EH (cell line): ENCODE data around the gene CHCHD6.
A peak's percentile ranks its signal among the peaks of the same experiment; 100 is the strongest.

Experiments used
- DNase-seq: peaks from one replicate; pipeline ENCODE4 v3.0.0-alpha.2; 2015; ENCODE audit warnings: low read depth

CHCHD6 gene, protein sequence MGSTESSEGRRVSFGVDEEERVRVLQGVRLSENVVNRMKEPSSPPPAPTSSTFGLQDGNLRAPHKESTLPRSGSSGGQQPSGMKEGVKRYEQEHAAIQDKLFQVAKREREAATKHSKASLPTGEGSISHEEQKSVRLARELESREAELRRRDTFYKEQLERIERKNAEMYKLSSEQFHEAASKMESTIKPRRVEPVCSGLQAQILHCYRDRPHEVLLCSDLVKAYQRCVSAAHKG

GRCh38 chr3:126703512-126704493 is at the start of gene CHCHD6:
TSS of gene CHCHD6 (plus strand) at chr3:126704240. CDS start at chr3:126704313, 73 bp downstream.
- DNase-seq = peak; percentile 91

- peak; percentile 75 for DNase-seq
Measured at GRCh38 chr3:126654571-126655383, 49.3 kb upstream of the CHCHD6 start, which contains the start of gene TXNRD3. TSS of gene TXNRD3 (minus strand) at chr3:126655124.

DNA sequence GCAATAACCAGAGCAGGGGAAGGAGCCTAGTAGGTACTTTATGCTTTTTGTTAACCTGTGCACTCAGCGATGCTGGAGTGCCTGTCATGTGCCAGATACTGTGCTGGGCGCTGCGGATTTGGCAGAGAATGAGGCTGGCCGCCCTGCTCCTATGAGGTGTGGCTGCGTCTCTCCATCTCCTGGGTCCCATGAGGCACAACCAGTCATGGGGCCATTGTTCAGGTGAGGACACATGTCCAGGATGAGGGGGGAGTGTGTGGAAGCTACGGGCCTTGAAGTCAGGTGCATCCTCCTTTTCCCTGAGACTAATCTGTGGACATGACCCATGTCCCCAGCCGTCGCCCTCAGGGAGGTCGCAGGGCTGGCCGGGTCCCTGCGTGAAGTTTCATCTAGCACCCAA is 48.2 kb upstream of the CHCHD6 start:
- DNase-seq = no peak

- DNase-seq = no peak
Measured at GRCh38 chr3:126656371-126657134, 47.5 kb upstream of the CHCHD6 start.

- DNase-seq = no peak
Measured at GRCh38 chr3:126657901-126658300, 46.1 kb upstream of the CHCHD6 start.

DNA sequence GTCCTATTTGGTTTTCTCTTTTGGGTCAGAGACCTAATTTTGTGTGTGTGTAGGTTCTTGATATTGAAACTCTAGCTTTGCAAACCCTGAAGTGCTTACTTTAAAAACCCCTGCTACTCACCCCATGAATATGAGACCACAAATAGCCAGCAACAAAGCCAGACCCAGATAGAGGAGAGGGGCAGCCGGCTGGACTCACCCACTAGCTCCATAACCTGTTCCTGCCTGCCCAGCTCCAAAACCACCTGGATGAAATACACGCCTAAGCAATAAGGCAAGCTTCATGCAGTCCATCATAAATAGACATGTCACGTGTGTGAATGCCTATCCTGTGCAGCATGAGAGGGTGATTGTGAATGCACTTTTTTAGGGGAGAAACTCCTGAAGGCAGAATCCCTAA is 45.5 kb upstream of the CHCHD6 start:
- DNase-seq = no peak

- DNase-seq = peak; percentile 11
Measured at GRCh38 chr3:126659915-126660886, 43.8 kb upstream of the CHCHD6 start.

DNA sequence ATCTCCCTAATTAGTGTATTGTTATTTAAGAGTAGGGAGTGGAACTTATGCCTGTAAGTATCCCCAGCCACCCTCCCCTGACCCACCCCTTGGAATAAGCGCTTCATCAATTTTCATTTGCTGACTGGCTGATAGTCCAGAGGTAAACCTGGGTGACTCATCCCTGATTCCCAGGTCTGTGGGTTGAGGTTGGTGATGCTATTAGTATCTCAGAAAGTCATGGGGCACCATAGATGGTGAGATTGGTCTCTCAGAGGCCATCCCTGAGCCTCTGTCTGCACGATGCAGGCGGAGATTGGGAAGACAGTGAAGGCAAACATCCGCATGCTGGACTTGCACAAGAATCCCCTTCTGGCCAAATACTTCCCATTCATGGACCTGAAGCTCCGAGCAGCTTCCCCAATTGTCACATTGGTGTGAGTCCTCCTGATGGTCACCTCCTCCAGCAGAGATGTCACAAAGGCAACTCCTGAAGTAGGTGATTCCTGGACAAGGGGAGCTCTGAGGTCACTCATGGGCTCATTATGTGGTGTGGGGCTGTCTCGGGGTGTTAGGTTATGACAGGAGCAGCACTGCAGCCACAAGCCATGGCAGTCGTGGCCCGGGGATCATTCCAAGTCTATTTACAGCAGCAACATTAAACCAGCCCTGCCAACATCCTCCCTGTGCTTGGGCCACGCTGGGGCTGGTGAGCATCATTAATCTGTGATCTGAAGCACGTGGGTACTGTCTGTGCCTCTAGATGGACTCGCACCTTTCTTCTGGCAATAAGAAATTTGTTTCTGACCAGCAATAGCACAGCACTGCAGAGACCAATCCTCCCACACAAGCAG is 42.3 kb upstream of the CHCHD6 start:
- DNase-seq = no peak

DNA sequence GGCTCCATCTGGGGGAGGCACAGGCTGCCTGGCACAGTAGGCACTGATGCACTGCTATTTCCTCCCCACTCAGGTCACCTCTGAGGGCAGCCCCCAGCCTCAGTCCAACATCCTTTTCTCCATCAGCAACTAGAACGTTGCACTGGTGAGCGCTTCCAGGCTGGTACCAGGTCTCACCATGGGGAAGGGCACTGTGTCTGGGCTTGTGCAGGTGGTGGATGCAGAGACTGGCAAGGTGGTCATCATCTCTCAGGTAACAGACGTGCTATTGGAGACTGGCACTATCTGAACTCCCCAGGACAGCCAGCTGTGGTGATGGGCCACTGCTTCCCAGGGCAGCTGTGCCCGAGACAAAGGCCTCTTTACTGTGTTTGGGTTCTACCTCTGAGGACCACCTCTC is 40.8 kb upstream of the CHCHD6 start:
- DNase-seq = no peak

DNA sequence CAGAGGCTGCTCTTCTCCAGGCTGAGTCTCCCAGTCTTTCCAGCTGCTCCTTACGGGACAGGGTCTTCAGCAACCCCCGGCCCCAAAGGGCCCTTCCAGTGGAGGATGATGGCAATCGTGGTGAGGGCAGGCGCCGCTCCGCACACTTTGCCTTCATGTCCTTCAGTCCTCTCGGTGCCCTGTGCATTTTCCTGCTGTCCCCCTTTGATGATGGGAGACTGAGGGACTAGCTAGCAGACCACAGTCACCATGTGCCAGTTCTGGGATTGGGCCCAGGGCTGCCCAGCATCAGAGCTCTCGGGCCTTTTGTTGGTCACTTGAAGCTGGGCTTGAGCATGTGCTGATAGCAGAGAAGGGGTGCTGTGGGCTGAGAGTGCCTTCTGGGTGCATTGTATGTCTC is 40.3 kb upstream of the CHCHD6 start:
- no peak for DNase-seq

- DNase-seq = peak; percentile 23
Measured at GRCh38 chr3:126664591-126665214, 39.3 kb upstream of the CHCHD6 start.

GRCh38 chr3:126665221-126665936 is 38.7 kb upstream of the CHCHD6 start:
- no peak for DNase-seq

- DNase-seq = no peak
Measured at GRCh38 chr3:126665959-126666657, 37.9 kb upstream of the CHCHD6 start.

GRCh38 chr3:126666658-126667528 is 37.1 kb upstream of the CHCHD6 start:
- DNase-seq = no peak

- no peak for DNase-seq
Measured at GRCh38 chr3:126667631-126668449, 36.2 kb upstream of the CHCHD6 start.
